ENCODE measurements around the gene KIR3DL2.
"Not testable (repeated sequence)": the region's sequence is repeated elsewhere in the genome, so short reads cannot be mapped to it uniquely, and the experiment has no call there.

The KIR3DL2 gene

GRCh38 chr19:54905803-54906511 lies 55.7 kb downstream of the KIR3DL2 start, which contains the start of gene NCR1:
TSS of gene NCR1 (plus strand) at chr19:54906148. CDS start at chr19:54906188, 40 bp downstream.
- peak; percentile 36 for ATAC-seq
- TF ChIP-seq CSRNP3 (CRISPR knock-in tag; IDR thresholded peaks at IDR 0.05) (no peak), TCF4 (CRISPR knock-in tag; IDR thresholded peaks at IDR 0.05; ENCODE audit: borderline replicate concordance) (no peak), ZNF70 (CRISPR knock-in tag; IDR thresholded peaks at IDR 0.05) (no peak), CREB5 (CRISPR knock-in tag; IDR thresholded peaks at IDR 0.05; ENCODE audit: low read depth) (no peak), RARB (CRISPR knock-in tag; IDR thresholded peaks at IDR 0.05) (no peak), ISL1 (CRISPR knock-in tag; IDR thresholded peaks at IDR 0.05) (no peak), SNAI2 (CRISPR knock-in tag; IDR thresholded peaks at IDR 0.05) (no peak), ESRRG (CRISPR knock-in tag; IDR thresholded peaks at IDR 0.05) (no peak), ZNF8 (CRISPR knock-in tag; IDR thresholded peaks at IDR 0.05) (no peak), GLIS3 (CRISPR knock-in tag; IDR thresholded peaks at IDR 0.05) (no peak), BACH2 (CRISPR knock-in tag; IDR thresholded peaks at IDR 0.05; ENCODE audit: borderline replicate concordance) (no peak)
- TF ChIP-seq, protein P1, sequence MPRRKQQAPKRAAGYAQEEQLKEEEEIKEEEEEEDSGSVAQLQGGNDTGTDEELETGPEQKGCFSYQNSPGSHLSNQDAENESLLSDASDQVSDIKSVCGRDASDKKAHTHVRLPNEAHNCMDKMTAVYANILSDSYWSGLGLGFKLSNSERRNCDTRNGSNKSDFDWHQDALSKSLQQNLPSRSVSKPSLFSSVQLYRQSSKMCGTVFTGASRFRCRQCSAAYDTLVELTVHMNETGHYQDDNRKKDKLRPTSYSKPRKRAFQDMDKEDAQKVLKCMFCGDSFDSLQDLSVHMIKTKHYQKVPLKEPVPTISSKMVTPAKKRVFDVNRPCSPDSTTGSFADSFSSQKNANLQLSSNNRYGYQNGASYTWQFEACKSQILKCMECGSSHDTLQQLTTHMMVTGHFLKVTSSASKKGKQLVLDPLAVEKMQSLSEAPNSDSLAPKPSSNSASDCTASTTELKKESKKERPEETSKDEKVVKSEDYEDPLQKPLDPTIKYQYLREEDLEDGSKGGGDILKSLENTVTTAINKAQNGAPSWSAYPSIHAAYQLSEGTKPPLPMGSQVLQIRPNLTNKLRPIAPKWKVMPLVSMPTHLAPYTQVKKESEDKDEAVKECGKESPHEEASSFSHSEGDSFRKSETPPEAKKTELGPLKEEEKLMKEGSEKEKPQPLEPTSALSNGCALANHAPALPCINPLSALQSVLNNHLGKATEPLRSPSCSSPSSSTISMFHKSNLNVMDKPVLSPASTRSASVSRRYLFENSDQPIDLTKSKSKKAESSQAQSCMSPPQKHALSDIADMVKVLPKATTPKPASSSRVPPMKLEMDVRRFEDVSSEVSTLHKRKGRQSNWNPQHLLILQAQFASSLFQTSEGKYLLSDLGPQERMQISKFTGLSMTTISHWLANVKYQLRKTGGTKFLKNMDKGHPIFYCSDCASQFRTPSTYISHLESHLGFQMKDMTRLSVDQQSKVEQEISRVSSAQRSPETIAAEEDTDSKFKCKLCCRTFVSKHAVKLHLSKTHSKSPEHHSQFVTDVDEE (CRISPR knock-in tag; IDR thresholded peaks at IDR 0.05), result no peak

GRCh38 chr19:54906819-54907218 lies 56.6 kb downstream of the KIR3DL2 start:
- TF ChIP-seq ISL1 (CRISPR knock-in tag; IDR thresholded peaks at IDR 0.05), result no peak
- no peak for TF ChIP-seq CSRNP3 (CRISPR knock-in tag; IDR thresholded peaks at IDR 0.05)
- TF ChIP-seq, protein P1 (CRISPR knock-in tag; IDR thresholded peaks at IDR 0.05), result no peak
- no peak for TF ChIP-seq BACH2 (CRISPR knock-in tag; IDR thresholded peaks at IDR 0.05; ENCODE audit: borderline replicate concordance)
- no peak for TF ChIP-seq PPARA (CRISPR knock-in tag; IDR thresholded peaks at IDR 0.05; ENCODE audit: borderline replicate concordance)
- no peak for TF ChIP-seq GLIS3 (CRISPR knock-in tag; IDR thresholded peaks at IDR 0.05)
- TF ChIP-seq SNAI2 (CRISPR knock-in tag; IDR thresholded peaks at IDR 0.05), result no peak
- TF ChIP-seq ZNF8 (CRISPR knock-in tag; IDR thresholded peaks at IDR 0.05), result no peak
- no peak for TF ChIP-seq ARNTL (CRISPR knock-in tag; IDR thresholded peaks at IDR 0.05; ENCODE audit: borderline replicate concordance, low read depth)
- no peak for TF ChIP-seq RARB (CRISPR knock-in tag; IDR thresholded peaks at IDR 0.05)
- TF ChIP-seq CSDC2 (CRISPR knock-in tag; IDR thresholded peaks at IDR 0.05), result no peak
- TF ChIP-seq CREB5 (CRISPR knock-in tag; IDR thresholded peaks at IDR 0.05; ENCODE audit: low read depth), result no peak
- TF ChIP-seq ZC3H10 (CRISPR knock-in tag; IDR thresholded peaks at IDR 0.05), result no peak
- TF ChIP-seq, protein P2, sequence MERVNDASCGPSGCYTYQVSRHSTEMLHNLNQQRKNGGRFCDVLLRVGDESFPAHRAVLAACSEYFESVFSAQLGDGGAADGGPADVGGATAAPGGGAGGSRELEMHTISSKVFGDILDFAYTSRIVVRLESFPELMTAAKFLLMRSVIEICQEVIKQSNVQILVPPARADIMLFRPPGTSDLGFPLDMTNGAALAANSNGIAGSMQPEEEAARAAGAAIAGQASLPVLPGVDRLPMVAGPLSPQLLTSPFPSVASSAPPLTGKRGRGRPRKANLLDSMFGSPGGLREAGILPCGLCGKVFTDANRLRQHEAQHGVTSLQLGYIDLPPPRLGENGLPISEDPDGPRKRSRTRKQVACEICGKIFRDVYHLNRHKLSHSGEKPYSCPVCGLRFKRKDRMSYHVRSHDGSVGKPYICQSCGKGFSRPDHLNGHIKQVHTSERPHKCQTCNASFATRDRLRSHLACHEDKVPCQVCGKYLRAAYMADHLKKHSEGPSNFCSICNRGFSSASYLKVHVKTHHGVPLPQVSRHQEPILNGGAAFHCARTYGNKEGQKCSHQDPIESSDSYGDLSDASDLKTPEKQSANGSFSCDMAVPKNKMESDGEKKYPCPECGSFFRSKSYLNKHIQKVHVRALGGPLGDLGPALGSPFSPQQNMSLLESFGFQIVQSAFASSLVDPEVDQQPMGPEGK (CRISPR knock-in tag; IDR thresholded peaks at IDR 0.05; ENCODE audit: borderline replicate concordance), result no peak
- TF ChIP-seq ZNF565 (CRISPR knock-in tag; conservative IDR thresholded peaks at IDR 0.05; ENCODE audit: low read depth), result no peak
- TF ChIP-seq TCF4 (CRISPR knock-in tag; IDR thresholded peaks at IDR 0.05; ENCODE audit: borderline replicate concordance), result no peak
- no peak for TF ChIP-seq ESRRG (CRISPR knock-in tag; IDR thresholded peaks at IDR 0.05)
- no peak for TF ChIP-seq ZNF70 (CRISPR knock-in tag; IDR thresholded peaks at IDR 0.05)
- no peak for TF ChIP-seq TOX (CRISPR knock-in tag; IDR thresholded peaks at IDR 0.05; ENCODE audit: borderline replicate concordance)
- no peak for ATAC-seq

DNA sequence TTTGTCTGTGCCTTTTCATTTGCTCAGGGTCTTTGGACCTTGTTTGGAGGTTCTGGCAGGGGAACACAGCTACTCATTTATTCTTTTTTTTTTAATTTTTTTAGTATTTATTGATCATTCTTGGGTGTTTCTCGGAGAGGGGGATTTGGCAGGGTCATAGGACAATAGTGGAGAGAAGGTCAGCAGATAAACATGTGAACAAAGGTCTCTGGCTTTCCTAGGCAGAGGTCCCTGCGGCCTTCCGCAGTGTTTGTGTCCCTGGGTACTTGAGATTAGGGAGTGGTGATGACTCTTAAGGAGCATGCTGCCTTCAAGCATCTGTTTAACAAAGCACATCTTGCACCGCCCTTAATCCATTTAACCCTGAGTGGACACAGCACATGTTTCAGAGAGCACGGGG lies 57.7 kb downstream of the KIR3DL2 start:
- not testable (repeated sequence) for ATAC-seq
